D721Med (cell line): ENCODE results near the gene NDUFC2.

Experiments used
- DNase-seq: peaks from one replicate; pipeline ENCODE4 v3.0.0; 2011; ENCODE audit warnings: low spot score; ENCODE audit not compliant: insufficient read length
- FAIRE-seq: peaks from 2 replicates; lab custom pipeline; 2011; peaks lifted over from hg19 to GRCh38; lab: Jason Lieb, UNC
- CTCF ChIP-seq: IDR thresholded peaks from 2 replicates; pipeline ENCODE4 v1.5.1; 2012; ENCODE audit warnings: mild to moderate bottlenecking, control low read depth; ENCODE audit not compliant: insufficient read depth; ENCODE audit errors: missing control alignments

The NDUFC2 gene

GRCh38 chr11:78070621-78071020, 9.0 kb downstream of the NDUFC2 start:
- no peak for DNase-seq
- no peak for TF ChIP-seq CTCF
- no peak for FAIRE-seq

GRCh38 chr11:78069465-78069864, 10.2 kb downstream of the NDUFC2 start:
- no peak for FAIRE-seq

GRCh38 chr11:78067704-78068103, 12.0 kb downstream of the NDUFC2 start:
- DNase-seq (no peak), FAIRE-seq (no peak)
- no peak for TF ChIP-seq CTCF

More at GRCh38 chr11:78069465-78069864, 10.2 kb downstream of the NDUFC2 start:
- DNase-seq = no peak
- TF ChIP-seq CTCF = no peak

- DNase-seq (no peak), FAIRE-seq (no peak)
- no peak for TF ChIP-seq CTCF
Measured at GRCh38 chr11:78066471-78066870, 13.2 kb downstream of the NDUFC2 start.

GRCh38 chr11:78065203-78065602, 14.5 kb downstream of the NDUFC2 start:
- FAIRE-seq (no peak), DNase-seq (no peak)
- no peak for TF ChIP-seq CTCF

- no peak for FAIRE-seq
- DNase-seq = no peak
- no peak for TF ChIP-seq CTCF
Measured at GRCh38 chr11:78063440-78064181, 16.1 kb downstream of the NDUFC2 start, which contains the start of gene THRSP. TSS of gene THRSP (plus strand) at chr11:78063861. CDS start at chr11:78063882, 21 bp downstream.

- no peak for FAIRE-seq
- TF ChIP-seq CTCF = no peak
Measured at GRCh38 chr11:78062671-78063070, 17.0 kb downstream of the NDUFC2 start.

More at GRCh38 chr11:78062671-78063070, 17.0 kb downstream of the NDUFC2 start:
- no peak for DNase-seq
